A549 (cell line): ENCODE data around the gene P3H2. TPM values are rescaled to one million over a fixed set of nuclear protein-coding genes. Genes with fewer than 3 reads are reported as not detected.
A peak's percentile ranks its signal among the peaks of the same experiment; 100 is the strongest.
"Not testable (repeated sequence)": the region's sequence is repeated elsewhere in the genome, so short reads cannot be mapped to it uniquely, and the experiment has no call there.

ENCODE experiments used
- ATAC-seq, 2 experiments: fragments of 200-7000 bp in 1 of 2; fragments of >200 bp in 1 of 2; cut with Nextera tagmentation in 1 of 2; cut with Tn5 transposase in 1 of 2; 3 replicates each; pipeline versions ENCODE4 v1.8.0 to v1.9.1; 2018 to 2020; ENCODE audit warnings: mild to moderate bottlenecking in 1 of 2, moderate library complexity in 1 of 2
- CTCF ChIA-PET: fragments of 300-600 bp; sonication (Branson Sonifier 250); formaldehyde crosslinking; extraction: SDS; loops from one replicate; lab custom pipeline; 2021; ENCODE audit warnings: antibody characterized with exemption, inconsistent platforms; lab: Yijun Ruan, JAX
- POLR2A ChIA-PET: fragments of 350-600 bp; formaldehyde crosslinking; extraction: SDS; loops from one replicate; lab custom pipeline; 2021; ENCODE audit warnings: antibody characterized with exemption, inconsistent platforms; lab: Yijun Ruan, JAX
- DNase-seq, 2 experiments: peaks; one replicate each; pipeline versions ENCODE4 v3.0.0 to v3.0.0-alpha.2; 2011 to 2016; ENCODE audit warnings: low read depth in 1 of 2, low spot score in 1 of 2
- FAIRE-seq: peaks from 2 replicates; lab custom pipeline; 2011; peaks lifted over from hg19 to GRCh38; lab: Jason Lieb, UNC
- H3K27ac ChIP-seq, 2 experiments: fragments of >200 bp; sonication (Bioruptor Twin); formaldehyde crosslinking; 3 replicates each; pipeline ENCODE4 v1.5.1; 2016 to 2017
- H3K4me1 ChIP-seq: fragments of >200 bp; sonication (Bioruptor Twin); formaldehyde crosslinking; 3 replicates; pipeline ENCODE4 v1.6.1; 2016
- H3K4me2 ChIP-seq: fragments of >200 bp; sonication (Bioruptor Twin); formaldehyde crosslinking; 3 replicates; pipeline ENCODE4 v1.6.1; 2016
- H3K4me3 ChIP-seq: fragments of >200 bp; sonication (Bioruptor Twin); formaldehyde crosslinking; 3 replicates; pipeline ENCODE4 v1.5.1; 2016
- H3K9me3 ChIP-seq: fragments of >200 bp; sonication (Bioruptor Twin); formaldehyde crosslinking; 3 replicates; pipeline ENCODE4 v1.6.1; 2016
- CBX8 ChIP-seq: fragments of 200-600 bp; sonication (generic); IDR thresholded peaks from 2 replicates; pipeline ENCODE4 v1.6.1; 2016
- FOSL2 ChIP-seq, 2 experiments: fragments of 450-650 bp in 1 of 2; fragments of >200 bp in 1 of 2; sonication (Bioruptor Twin) in 1 of 2; formaldehyde crosslinking; IDR thresholded peaks; 2 replicates each; pipeline versions ENCODE4 v1.5.0 to v1.6.1; 2016 to 2020; ENCODE audit warnings: mild to moderate bottlenecking in 1 of 2, moderate library complexity in 1 of 2
- HDAC2 ChIP-seq: fragments of 200-600 bp; sonication (generic); IDR thresholded peaks from 2 replicates; pipeline ENCODE4 v1.6.1; 2016
- HOXB13 ChIP-seq: fragments of 250-450 bp; sonication (Bioruptor Pico); IDR thresholded peaks from 2 replicates; pipeline ENCODE4 v1.5.0; 2020; ENCODE audit warnings: low read depth, mild to moderate bottlenecking, moderate library complexity
- MAZ ChIP-seq: fragments of 150-350 bp; IDR thresholded peaks from 2 replicates; pipeline ENCODE4 v1.6.1; 2014; ENCODE audit warnings: antibody characterized with exemption, low read depth, low read length, borderline replicate concordance
- NFE2L2 ChIP-seq: fragments of 150-350 bp; conservative IDR thresholded peaks from 2 replicates; pipeline ENCODE4 v1.6.1; 2014; ENCODE audit warnings: low read length
- POLR2AphosphoS2 ChIP-seq: conservative IDR thresholded peaks from 2 replicates; pipeline ENCODE4 v1.6.1; 2012; ENCODE audit warnings: low read length, improper control_type of control experiment, inconsistent platforms
- RARB ChIP-seq: fragments of 250-450 bp; sonication (Bioruptor Pico); IDR thresholded peaks from 2 replicates; pipeline ENCODE4 v1.8.0; 2021; ENCODE audit warnings: mild to moderate bottlenecking, moderate library complexity
- RNF2 ChIP-seq: fragments of 200-600 bp; sonication (generic); IDR thresholded peaks from 2 replicates; pipeline ENCODE4 v1.6.1; 2016; ENCODE audit warnings: low read depth, mild to moderate bottlenecking, antibody characterized with exemption, moderate library complexity, borderline replicate concordance
- ZNF302 ChIP-seq: fragments of 250-450 bp; sonication (Bioruptor Pico); IDR thresholded peaks from 2 replicates; pipeline ENCODE4 v1.9.0; 2021; ENCODE audit warnings: inconsistent platforms, mild to moderate bottlenecking, moderate library complexity
- WGBS: methylation state at CpG from one replicate; pipeline ENCODE4 v1.1.6; 2017; ENCODE audit errors: missing lambda C conversion rate; 5-methylcytosine and 5-hydroxymethylcytosine counted together
- polyA plus RNA-seq, 4 experiments: library from polyadenylated mRNA; depleted of rRNA in 3 of 4; stranded (reverse); fragments of >200 nt; fragmentation: RNase III in 1 of 4; extraction: RNeasy Plus Mini Kit Qiagen cat#74134 plus additional on column Dnase treatment in 1 of 4; gene quantifications; 2 replicates in 3 of 4; 3 replicates in 1 of 4; pipeline ENCODE4 v1.2.3, GENCODE V29; 2011 to 2017
- TF ChIP-seq, protein P1 (sequence below): fragments of 200-600 bp; sonication (generic); IDR thresholded peaks from 2 replicates; pipeline ENCODE4 v1.6.1; 2016; ENCODE audit warnings: antibody characterized with exemption, mild to moderate bottlenecking, moderate library complexity
- TF ChIP-seq, protein P2 (sequence below): fragments of 250-450 bp; sonication (Bioruptor Pico); IDR thresholded peaks from 2 replicates; pipeline ENCODE4 v1.5.0; 2021; ENCODE audit warnings: mild to moderate bottlenecking, moderate library complexity, borderline replicate concordance
- TF ChIP-seq, protein P3 (sequence below): IDR thresholded peaks from 2 replicates; pipeline ENCODE4 v1.6.1; 2012
- TF ChIP-seq, protein P4 (sequence below): fragments of 450-650 bp; IDR thresholded peaks from 2 replicates; pipeline ENCODE4 v1.6.1; 2014; ENCODE audit warnings: antibody characterized with exemption
- TF ChIP-seq, protein P5 (sequence below): fragments of >200 bp; sonication (Bioruptor Twin); formaldehyde crosslinking; IDR thresholded peaks from 2 replicates; pipeline ENCODE4 v1.6.1; 2016

Gene P3H2
- polyA plus RNA-seq, 2 of the 4 experiments (the other 2 are of a cell fraction), result 56.6 to 72.5 TPM

DNA sequence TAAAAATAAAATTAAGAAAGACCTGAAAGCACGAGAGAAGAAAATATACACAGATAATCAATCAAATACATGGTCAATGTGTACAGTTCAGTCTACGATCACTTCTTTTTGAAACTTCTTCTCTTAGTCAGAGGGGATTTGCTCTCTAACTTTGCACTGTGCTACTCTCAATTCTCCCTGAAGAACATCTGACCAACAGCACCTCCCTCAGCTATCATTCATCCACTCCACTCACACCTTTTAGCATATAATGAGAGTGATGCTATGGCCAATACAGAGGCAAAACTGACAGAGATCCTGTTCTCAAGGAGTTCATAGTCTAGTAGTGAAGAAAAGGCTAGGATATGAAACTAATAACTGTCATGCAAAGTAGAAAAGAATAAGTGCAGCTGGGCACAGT, 45.9 kb downstream of the P3H2 start:
- FAIRE-seq (no peak), ATAC-seq (no peak), DNase-seq (no peak)
- Histone ChIP-seq H3K4me2 (no peak overlapping the region), H3K27ac (peak overlapping the region in 1 of 2 experiments; percentile 81; a peak in 2 of 6 replicates), H3K9me3 (no peaks in the 10 kb centered on the region), H3K4me1 (peaks cover 73% of the 10 kb centered on the region), H3K4me3 (no peak overlapping the region)
- CTCF ChIA-PET, result no interaction called here
- 90% methylated on average over 2 of the region's 2 CpGs for WGBS
- TF ChIP-seq RARB (CRISPR knock-in tag), result no peak
- POLR2A ChIA-PET, result no interaction called here

DNA sequence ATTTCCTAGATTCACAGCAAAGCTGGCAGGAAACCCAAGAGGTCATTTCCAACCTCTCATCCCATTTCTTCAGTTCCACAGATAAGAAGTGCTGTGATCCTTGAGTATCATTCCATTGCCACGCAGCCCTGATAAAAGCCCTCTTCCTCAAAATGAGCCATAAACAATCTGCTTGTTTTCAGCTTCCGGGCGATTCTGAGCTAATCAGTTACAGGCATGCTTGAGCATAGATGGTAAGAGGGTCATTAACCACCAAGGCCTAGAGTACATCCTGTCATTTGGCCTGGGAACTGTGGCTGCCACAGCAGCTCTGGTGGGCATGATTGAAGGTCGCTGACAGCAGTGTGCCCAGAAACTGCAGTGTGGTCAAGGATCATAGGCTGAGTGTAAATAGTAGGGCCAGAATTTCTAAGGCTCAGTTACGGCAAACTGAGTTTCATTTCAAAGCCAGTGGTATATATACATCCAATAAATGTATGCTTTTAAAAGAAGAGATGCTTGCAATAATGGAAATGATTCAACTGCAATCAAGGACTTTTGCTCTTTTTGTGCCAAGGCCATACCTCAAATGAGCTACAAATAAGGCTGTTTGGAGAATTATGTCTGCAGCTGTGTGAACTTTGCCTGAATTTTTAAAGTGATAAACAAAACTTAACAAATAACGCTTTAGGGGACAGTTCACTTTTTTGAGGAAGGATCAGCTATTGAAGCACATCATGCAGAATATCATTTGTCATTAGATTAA, 47.3 kb downstream of the P3H2 start:
- 33% methylated on average over 6 of the region's 6 CpGs for WGBS
- peak overlapping the region; percentile 50 to 78; a peak in 5 of 6 replicates for H3K27ac ChIP-seq
- ChIA-PET CTCF (no interaction called here), POLR2A (no interaction called here)
- FAIRE-seq (no peak), DNase-seq (no peak), ATAC-seq (peak in 1 of 2 experiments; percentile 39; a peak in 3 of 6 replicates)
- no peaks in the 10 kb centered on the region for H3K9me3 ChIP-seq
- H3K4me1 ChIP-seq, result peaks cover 74% of the 10 kb centered on the region
- peak overlapping the region; percentile 57 for H3K4me2 ChIP-seq
- TF ChIP-seq POLR2AphosphoS2, result no peak
- TF ChIP-seq ZNF302, result no peak
- no peak for TF ChIP-seq HOXB13 (CRISPR knock-in tag)
- TF ChIP-seq, protein P1, sequence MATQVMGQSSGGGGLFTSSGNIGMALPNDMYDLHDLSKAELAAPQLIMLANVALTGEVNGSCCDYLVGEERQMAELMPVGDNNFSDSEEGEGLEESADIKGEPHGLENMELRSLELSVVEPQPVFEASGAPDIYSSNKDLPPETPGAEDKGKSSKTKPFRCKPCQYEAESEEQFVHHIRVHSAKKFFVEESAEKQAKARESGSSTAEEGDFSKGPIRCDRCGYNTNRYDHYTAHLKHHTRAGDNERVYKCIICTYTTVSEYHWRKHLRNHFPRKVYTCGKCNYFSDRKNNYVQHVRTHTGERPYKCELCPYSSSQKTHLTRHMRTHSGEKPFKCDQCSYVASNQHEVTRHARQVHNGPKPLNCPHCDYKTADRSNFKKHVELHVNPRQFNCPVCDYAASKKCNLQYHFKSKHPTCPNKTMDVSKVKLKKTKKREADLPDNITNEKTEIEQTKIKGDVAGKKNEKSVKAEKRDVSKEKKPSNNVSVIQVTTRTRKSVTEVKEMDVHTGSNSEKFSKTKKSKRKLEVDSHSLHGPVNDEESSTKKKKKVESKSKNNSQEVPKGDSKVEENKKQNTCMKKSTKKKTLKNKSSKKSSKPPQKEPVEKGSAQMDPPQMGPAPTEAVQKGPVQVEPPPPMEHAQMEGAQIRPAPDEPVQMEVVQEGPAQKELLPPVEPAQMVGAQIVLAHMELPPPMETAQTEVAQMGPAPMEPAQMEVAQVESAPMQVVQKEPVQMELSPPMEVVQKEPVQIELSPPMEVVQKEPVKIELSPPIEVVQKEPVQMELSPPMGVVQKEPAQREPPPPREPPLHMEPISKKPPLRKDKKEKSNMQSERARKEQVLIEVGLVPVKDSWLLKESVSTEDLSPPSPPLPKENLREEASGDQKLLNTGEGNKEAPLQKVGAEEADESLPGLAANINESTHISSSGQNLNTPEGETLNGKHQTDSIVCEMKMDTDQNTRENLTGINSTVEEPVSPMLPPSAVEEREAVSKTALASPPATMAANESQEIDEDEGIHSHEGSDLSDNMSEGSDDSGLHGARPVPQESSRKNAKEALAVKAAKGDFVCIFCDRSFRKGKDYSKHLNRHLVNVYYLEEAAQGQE, result no peak
- TF ChIP-seq CBX8, result no peak
- TF ChIP-seq, protein P2, sequence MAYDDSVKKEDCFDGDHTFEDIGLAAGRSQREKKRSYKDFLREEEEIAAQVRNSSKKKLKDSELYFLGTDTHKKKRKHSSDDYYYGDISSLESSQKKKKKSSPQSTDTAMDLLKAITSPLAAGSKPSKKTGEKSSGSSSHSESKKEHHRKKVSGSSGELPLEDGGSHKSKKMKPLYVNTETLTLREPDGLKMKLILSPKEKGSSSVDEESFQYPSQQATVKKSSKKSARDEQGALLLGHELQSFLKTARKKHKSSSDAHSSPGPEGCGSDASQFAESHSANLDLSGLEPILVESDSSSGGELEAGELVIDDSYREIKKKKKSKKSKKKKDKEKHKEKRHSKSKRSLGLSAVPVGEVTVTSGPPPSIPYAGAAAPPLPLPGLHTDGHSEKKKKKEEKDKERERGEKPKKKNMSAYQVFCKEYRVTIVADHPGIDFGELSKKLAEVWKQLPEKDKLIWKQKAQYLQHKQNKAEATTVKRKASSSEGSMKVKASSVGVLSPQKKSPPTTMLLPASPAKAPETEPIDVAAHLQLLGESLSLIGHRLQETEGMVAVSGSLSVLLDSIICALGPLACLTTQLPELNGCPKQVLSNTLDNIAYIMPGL (CRISPR knock-in tag), result no peak
- TF ChIP-seq FOSL2 (IDR thresholded peaks at IDR 0.05), result no peak
- TF ChIP-seq FOSL2 (CRISPR knock-in tag; IDR thresholded peaks at IDR 0.05), result no peak
- TF ChIP-seq, protein P3, sequence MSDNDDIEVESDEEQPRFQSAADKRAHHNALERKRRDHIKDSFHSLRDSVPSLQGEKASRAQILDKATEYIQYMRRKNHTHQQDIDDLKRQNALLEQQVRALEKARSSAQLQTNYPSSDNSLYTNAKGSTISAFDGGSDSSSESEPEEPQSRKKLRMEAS, result no peak
- no peak for TF ChIP-seq RNF2
- no peak for TF ChIP-seq HDAC2
- TF ChIP-seq, protein P4, sequence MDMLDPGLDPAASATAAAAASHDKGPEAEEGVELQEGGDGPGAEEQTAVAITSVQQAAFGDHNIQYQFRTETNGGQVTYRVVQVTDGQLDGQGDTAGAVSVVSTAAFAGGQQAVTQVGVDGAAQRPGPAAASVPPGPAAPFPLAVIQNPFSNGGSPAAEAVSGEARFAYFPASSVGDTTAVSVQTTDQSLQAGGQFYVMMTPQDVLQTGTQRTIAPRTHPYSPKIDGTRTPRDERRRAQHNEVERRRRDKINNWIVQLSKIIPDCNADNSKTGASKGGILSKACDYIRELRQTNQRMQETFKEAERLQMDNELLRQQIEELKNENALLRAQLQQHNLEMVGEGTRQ, result no peak
- TF ChIP-seq, protein P5, sequence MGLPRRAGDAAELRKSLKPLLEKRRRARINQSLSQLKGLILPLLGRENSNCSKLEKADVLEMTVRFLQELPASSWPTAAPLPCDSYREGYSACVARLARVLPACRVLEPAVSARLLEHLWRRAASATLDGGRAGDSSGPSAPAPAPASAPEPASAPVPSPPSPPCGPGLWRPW, result no peak
- TF ChIP-seq MAZ, result no peak
- no peak overlapping the region for H3K4me3 ChIP-seq

DNA sequence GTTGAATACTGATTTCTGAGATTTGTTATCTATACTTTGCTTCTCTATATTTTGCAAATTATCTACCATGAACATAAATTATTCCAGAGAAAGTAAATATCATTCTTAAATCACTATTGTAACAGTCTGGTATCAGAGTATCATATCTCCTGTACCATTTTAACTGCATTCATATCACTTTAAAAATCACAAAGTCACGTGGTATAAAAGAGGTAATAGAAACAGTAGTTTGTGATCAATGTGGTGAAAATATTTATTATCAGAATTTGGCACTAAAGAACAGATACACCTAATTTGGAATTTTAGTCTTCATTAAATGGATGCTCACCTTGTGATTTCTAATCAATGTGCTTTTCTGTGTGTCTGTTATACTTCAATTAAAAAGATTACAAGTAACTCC, 47.8 kb downstream of the P3H2 start:
- POLR2A ChIA-PET, result no interaction called here
- TF ChIP-seq NFE2L2, result no peak
- TF ChIP-seq, protein P4, result peak; percentile 33; the same call in 1 of the 2 replicates
- CTCF ChIA-PET, result no interaction called here
- no peak overlapping the region for H3K4me3 ChIP-seq
- DNase-seq, result no peak
- no peak for ATAC-seq
- peak overlapping the region; percentile 50 to 78; a peak in 5 of 6 replicates for H3K27ac ChIP-seq
- H3K4me2 ChIP-seq, result peak overlapping the region; percentile 57
- 38% methylated on average over 1 of the region's 1 CpG for WGBS
- no peak for FAIRE-seq
- peaks cover 68% of the 10 kb centered on the region for H3K4me1 ChIP-seq
- no peaks in the 10 kb centered on the region for H3K9me3 ChIP-seq

DNA sequence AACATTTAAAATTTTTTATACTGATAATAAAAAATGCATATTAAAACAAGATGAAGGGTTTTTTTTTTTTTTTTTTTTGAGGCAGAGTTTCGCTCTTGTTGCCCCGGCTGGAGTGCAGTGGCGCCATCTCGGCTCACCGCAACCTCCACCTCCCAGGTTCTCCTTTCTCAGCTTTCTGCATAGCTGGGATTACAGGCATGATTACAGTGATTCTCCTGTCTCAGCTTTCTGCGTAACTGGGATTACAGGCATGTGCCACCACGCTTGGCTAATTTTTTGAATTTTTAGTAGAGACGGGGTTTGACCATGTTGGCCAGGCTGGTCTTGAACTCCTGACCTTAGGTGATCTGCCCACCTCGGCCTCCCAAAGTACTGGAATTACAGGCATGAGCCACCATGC, 48.8 kb downstream of the P3H2 start:
- H3K9me3 ChIP-seq, DNase-seq, CTCF ChIA-PET, H3K4me3 ChIP-seq, ATAC-seq, FAIRE-seq, H3K4me2 ChIP-seq, POLR2A ChIA-PET: not testable (repeated sequence)
- peak overlapping the region in 1 of 2 experiments; percentile 55; a peak in 2 of 6 replicates for H3K27ac ChIP-seq
- H3K4me1 ChIP-seq, result peaks cover 61% of the 10 kb centered on the region
- 94% methylated on average over 9 of the region's 9 CpGs for WGBS
